SK-N-MC (cell line): ENCODE results near the gene DCAF4.

Experiments
- FOXP2 ChIP-seq: optimal IDR thresholded peaks from 2 replicates; pipeline ENCODE3; 2011; ENCODE audit warnings: mild to moderate bottlenecking, moderate library complexity; ENCODE audit not compliant: insufficient read depth; ENCODE audit errors: extremely low read length, control extremely low read depth
- POLR2AphosphoS5 ChIP-seq: IDR thresholded peaks from 2 replicates; pipeline ENCODE4 v1.6.1; 2012; ENCODE audit warnings: mild to moderate bottlenecking, low read depth, low read length, borderline replicate concordance

- TF ChIP-seq POLR2AphosphoS5, result no peak
- TF ChIP-seq FOXP2, result no peak
Observed at GRCh38 chr14:72939630-72940029, 13.4 kb downstream of the DCAF4 start.
